Ishikawa (cell line): ENCODE data around the gene UBE2L3.

ENCODE experiments used
- CEBPB ChIP-seq: IDR thresholded peaks from 2 replicates; pipeline ENCODE4 v1.6.1; 2012
- EGR1 ChIP-seq: IDR thresholded peaks from 2 replicates; pipeline ENCODE4 v1.6.1; 2012
- EP300 ChIP-seq: IDR thresholded peaks from 2 replicates; pipeline ENCODE4 v1.6.1; 2012; ENCODE audit warnings: borderline replicate concordance
- MAX ChIP-seq: IDR thresholded peaks from 2 replicates; pipeline ENCODE4 v1.6.1; 2012
- RAD21 ChIP-seq: IDR thresholded peaks from 2 replicates; pipeline ENCODE4 v1.6.1; 2012; ENCODE audit warnings: low read depth
- REST ChIP-seq: IDR thresholded peaks from 2 replicates; pipeline ENCODE4 v1.6.1; 2012; ENCODE audit warnings: low read depth, mild to moderate bottlenecking
- TEAD4 ChIP-seq: IDR thresholded peaks from 2 replicates; pipeline ENCODE4 v1.6.1; 2012

- TF ChIP-seq RAD21 (no peak), REST (no peak), EGR1 (no peak), CEBPB (no peak), TEAD4 (no peak), EP300 (no peak), MAX (no peak)
These were observed 53.5 kb downstream of the UBE2L3 start for GRCh38 chr22:21621025-21621424.
